LoVo (cell line): ENCODE results near the gene TMEM185B.
"Not testable (repeated sequence)": the region's sequence is repeated elsewhere in the genome, so short reads cannot be mapped to it uniquely, and the experiment has no call there.

ENCODE experiments used
- DNase-seq: peaks from one replicate; pipeline ENCODE4 v3.0.0-alpha.2; 2016; ENCODE audit warnings: low spot score

The TMEM185B gene

GRCh38 chr2:120223034-120223912 lies at the start of gene TMEM185B:
TSS of gene TMEM185B (minus strand) at chr2:120223400. CDS start at chr2:120222976, 424 bp downstream.
- peak; percentile 87 for DNase-seq

- no peak for DNase-seq
Observed at GRCh38 chr2:120271711-120272379, 48.6 kb upstream of the TMEM185B start.

- DNase-seq, result no peak
Observed at GRCh38 chr2:120269816-120270215, 46.6 kb upstream of the TMEM185B start.

GRCh38 chr2:120269076-120269744 lies 46.0 kb upstream of the TMEM185B start:
- no peak for DNase-seq

- no peak for DNase-seq
Observed at GRCh38 chr2:120267348-120267747, 44.1 kb upstream of the TMEM185B start.

- no peak for DNase-seq
Observed at GRCh38 chr2:120265006-120265405, 41.8 kb upstream of the TMEM185B start.

GRCh38 chr2:120262761-120263428 lies 39.7 kb upstream of the TMEM185B start:
- DNase-seq, result no peak

GRCh38 chr2:120262150-120262549 lies 39.0 kb upstream of the TMEM185B start:
- no peak for DNase-seq

- DNase-seq, result no peak
Observed at GRCh38 chr2:120261387-120262006, 38.3 kb upstream of the TMEM185B start.

GRCh38 chr2:120260736-120261135 lies 37.5 kb upstream of the TMEM185B start:
- no peak for DNase-seq

GRCh38 chr2:120259939-120260338 lies 36.7 kb upstream of the TMEM185B start:
- not testable (repeated sequence) for DNase-seq

GRCh38 chr2:120258196-120258595 lies 35.0 kb upstream of the TMEM185B start:
- no peak for DNase-seq

- no peak for DNase-seq
Observed at GRCh38 chr2:120257522-120257921, 34.3 kb upstream of the TMEM185B start.

- no peak for DNase-seq
Observed at GRCh38 chr2:120256651-120257000, 33.4 kb upstream of the TMEM185B start.

- no peak for DNase-seq
Observed at GRCh38 chr2:120255986-120256650, 32.9 kb upstream of the TMEM185B start.

- DNase-seq, result no peak
Observed at GRCh38 chr2:120255071-120255470, 31.9 kb upstream of the TMEM185B start.

- DNase-seq, result no peak
Observed at GRCh38 chr2:120254178-120254577, 31.0 kb upstream of the TMEM185B start.

GRCh38 chr2:120253021-120253882 lies 30.1 kb upstream of the TMEM185B start:
- peak; percentile 70 for DNase-seq

- peak; percentile 97 for DNase-seq
Observed at GRCh38 chr2:120252225-120253020, 29.2 kb upstream of the TMEM185B start, which contains the start of gene RALB. TSS of gene RALB (plus strand) at chr2:120252852. CDS start at chr2:120278665, 25,813 bp downstream.
